ENCODE results near the gene FOXP1.

Gene FOXP1

GRCh38 chr3:71083726-71084131 is 499.8 kb downstream of the FOXP1 start:
- DNase-seq = no peak

GRCh38 chr3:71082833-71083232 is 500.7 kb downstream of the FOXP1 start:
- no peak for DNase-seq

- no peak for DNase-seq
Observed at GRCh38 chr3:71080517-71081083, 502.9 kb downstream of the FOXP1 start.

GRCh38 chr3:71078723-71079525 is 504.6 kb downstream of the FOXP1 start:
- DNase-seq = no peak

- no peak for DNase-seq
Observed at GRCh38 chr3:71078199-71078598, 505.3 kb downstream of the FOXP1 start.

GRCh38 chr3:71077070-71077469 is 506.5 kb downstream of the FOXP1 start:
- no peak for DNase-seq

- DNase-seq = no peak
Observed at GRCh38 chr3:71076361-71077002, 507.0 kb downstream of the FOXP1 start.

- DNase-seq = no peak
Observed at GRCh38 chr3:71075494-71075893, 508.0 kb downstream of the FOXP1 start.

- DNase-seq = no peak
Observed at GRCh38 chr3:71074423-71074822, 509.1 kb downstream of the FOXP1 start.

GRCh38 chr3:71072986-71073385 is 510.5 kb downstream of the FOXP1 start:
- DNase-seq = no peak

- no peak for DNase-seq
Observed at GRCh38 chr3:71072287-71072686, 511.2 kb downstream of the FOXP1 start.

- no peak for DNase-seq
Observed at GRCh38 chr3:71070497-71071463, 512.7 kb downstream of the FOXP1 start.

- peak; percentile 66 for DNase-seq
Observed at GRCh38 chr3:71069797-71070196, 513.7 kb downstream of the FOXP1 start.

GRCh38 chr3:71067977-71068654 is 515.4 kb downstream of the FOXP1 start:
- no peak for DNase-seq

GRCh38 chr3:71066849-71067261 is 516.7 kb downstream of the FOXP1 start:
- DNase-seq = no peak

GRCh38 chr3:71066356-71066755 is 517.2 kb downstream of the FOXP1 start:
- no peak for DNase-seq

- no peak for DNase-seq
Observed at GRCh38 chr3:71065764-71066013, 517.8 kb downstream of the FOXP1 start.

- no peak for DNase-seq
Observed at GRCh38 chr3:71064956-71065763, 518.4 kb downstream of the FOXP1 start.

GRCh38 chr3:71064291-71064955 is 519.1 kb downstream of the FOXP1 start:
- peak; percentile 77 for DNase-seq

GRCh38 chr3:71063773-71064290 is 519.7 kb downstream of the FOXP1 start:
- peak; percentile 57 for DNase-seq

All from femur (tissue), 1 donor.